ENCODE data around the gene NLGN1.

NLGN1 gene

GRCh38 chr3:173762501-173762900 is 365.0 kb downstream of the NLGN1 start:
- DNase-seq (ENCODE audit: low read depth): no peak
- no peak overlapping the region for H3K4me3 ChIP-seq (ENCODE audit: low read depth, low read length)
- TF ChIP-seq POLR2A (IDR thresholded peaks at IDR 0.05; ENCODE audit: extremely low read depth, insufficient read length) (no peak), MAX (IDR thresholded peaks at IDR 0.05; ENCODE audit: low read depth, low read length) (no peak), CTCF (IDR thresholded peaks at IDR 0.05; ENCODE audit: low read depth, low read length) (no peak), MYC (IDR thresholded peaks at IDR 0.05; ENCODE audit: low read depth, low read length) (no peak)

GRCh38 chr3:173770011-173770410 is 372.5 kb downstream of the NLGN1 start:
- DNase-seq (ENCODE audit: low read depth): no peak
- no peak for TF ChIP-seq MYC (IDR thresholded peaks at IDR 0.05; ENCODE audit: low read depth, low read length)
- TF ChIP-seq CTCF (IDR thresholded peaks at IDR 0.05; ENCODE audit: low read depth, low read length): no peak
- TF ChIP-seq MAX (IDR thresholded peaks at IDR 0.05; ENCODE audit: low read depth, low read length): no peak
- no peak for TF ChIP-seq POLR2A (IDR thresholded peaks at IDR 0.05; ENCODE audit: extremely low read depth, insufficient read length)
- no peak overlapping the region for H3K4me3 ChIP-seq (ENCODE audit: low read depth, low read length)

GRCh38 chr3:173770796-173771573 is 373.4 kb downstream of the NLGN1 start:
- no peak for DNase-seq (ENCODE audit: low read depth)
- TF ChIP-seq MYC (IDR thresholded peaks at IDR 0.05; ENCODE audit: low read depth, low read length) (no peak), MAX (IDR thresholded peaks at IDR 0.05; ENCODE audit: low read depth, low read length) (no peak), POLR2A (IDR thresholded peaks at IDR 0.05; ENCODE audit: extremely low read depth, insufficient read length) (no peak), CTCF (IDR thresholded peaks at IDR 0.05; ENCODE audit: low read depth, low read length) (no peak)
- H3K4me3 ChIP-seq (ENCODE audit: low read depth, low read length): no peak overlapping the region

- no peak for DNase-seq (ENCODE audit: low read depth)
- TF ChIP-seq POLR2A (IDR thresholded peaks at IDR 0.05; ENCODE audit: extremely low read depth, insufficient read length): no peak
- TF ChIP-seq CTCF (IDR thresholded peaks at IDR 0.05; ENCODE audit: low read depth, low read length): no peak
Measured at GRCh38 chr3:173773800-173774199, 376.3 kb downstream of the NLGN1 start.

GRCh38 chr3:173774294-173774693 is 376.8 kb downstream of the NLGN1 start:
- DNase-seq (ENCODE audit: low read depth): no peak
- H3K4me3 ChIP-seq (ENCODE audit: low read depth, low read length): no peak overlapping the region
- no peak for TF ChIP-seq MYC (IDR thresholded peaks at IDR 0.05; ENCODE audit: low read depth, low read length)
- no peak for TF ChIP-seq CTCF (IDR thresholded peaks at IDR 0.05; ENCODE audit: low read depth, low read length)
- TF ChIP-seq POLR2A (IDR thresholded peaks at IDR 0.05; ENCODE audit: extremely low read depth, insufficient read length): no peak
- no peak for TF ChIP-seq MAX (IDR thresholded peaks at IDR 0.05; ENCODE audit: low read depth, low read length)

More at GRCh38 chr3:173773800-173774199, 376.3 kb downstream of the NLGN1 start:
- no peak overlapping the region for H3K4me3 ChIP-seq (ENCODE audit: low read depth, low read length)

Data from NB4 (cell line).